Measurements from ENCODE around the gene AFF4.

- TF ChIP-seq POLR2A (IDR thresholded peaks at IDR 0.05; ENCODE audit: low read depth, low read length) = no peak
- TF ChIP-seq TAF1 (IDR thresholded peaks at IDR 0.05; ENCODE audit: borderline replicate concordance, low read depth, low read length) = no peak
Measured at GRCh38 chr5:132943362-132944022, 19.9 kb downstream of the AFF4 start.

Measured in GM12892 (cell line).